COLO668 (cell line): ENCODE data around the gene LSP1.
"Not testable (repeated sequence)": the region's sequence is repeated elsewhere in the genome, so short reads cannot be mapped to it uniquely, and the experiment has no call there.

Experiments
- DNase-seq: peaks from one replicate; lab custom pipeline; 2025; ENCODE audit not compliant: unreplicated experiment; lab: John Stamatoyannopoulos, UW

The LSP1 gene

GRCh38 chr11:1862588-1863351 is 9.9 kb downstream of the LSP1 start:
- DNase-seq, result no peak

DNA sequence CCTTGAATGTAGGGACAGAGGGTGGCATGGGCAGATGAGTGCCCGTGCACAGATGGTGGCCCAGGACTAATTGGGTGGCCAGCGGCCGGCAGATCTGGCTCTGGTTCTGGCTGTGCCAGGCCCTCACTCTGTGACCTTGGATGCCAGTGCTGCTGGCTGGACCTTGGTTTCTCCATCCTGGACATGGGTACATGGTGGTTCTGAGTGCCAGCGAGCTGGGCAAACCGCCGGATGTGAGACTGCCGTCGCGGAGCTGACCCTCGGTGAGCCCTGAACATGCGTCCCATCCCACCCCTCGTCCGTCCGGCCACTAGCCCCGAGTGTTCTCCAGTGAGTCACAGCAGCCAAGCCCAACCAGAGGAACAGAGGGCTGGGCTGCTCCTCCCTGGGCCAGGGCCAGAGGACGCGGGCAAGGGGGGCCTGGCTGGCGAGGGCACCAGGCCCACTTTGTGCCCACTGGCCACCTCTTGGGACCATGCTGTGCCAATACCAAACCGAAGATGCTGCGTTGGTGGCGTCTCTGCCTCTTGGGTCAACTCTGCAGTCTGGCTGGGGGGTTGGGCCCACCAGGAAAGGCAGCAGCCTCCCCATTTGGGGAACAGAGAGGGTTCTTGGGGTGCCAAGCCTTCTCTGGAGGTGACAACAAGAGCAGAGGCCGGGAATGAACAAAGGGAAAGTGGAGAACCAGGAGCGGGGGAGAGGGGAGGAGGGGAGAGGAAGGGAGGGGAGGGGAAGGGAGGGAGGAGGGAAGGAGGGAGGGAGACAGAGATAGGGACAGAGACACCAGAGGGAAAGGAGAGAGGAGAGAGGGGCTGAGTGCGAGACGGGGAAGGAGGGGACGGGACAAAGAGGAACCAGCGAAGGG is 10.7 kb downstream of the LSP1 start:
- DNase-seq, result peak; percentile 8

GRCh38 chr11:1864231-1864630 is 11.3 kb downstream of the LSP1 start:
- no peak for DNase-seq

- DNase-seq, result no peak
These were observed 12.2 kb downstream of the LSP1 start for GRCh38 chr11:1864831-1865665.

GRCh38 chr11:1866226-1866625 is 13.3 kb downstream of the LSP1 start:
- DNase-seq, result no peak

DNA sequence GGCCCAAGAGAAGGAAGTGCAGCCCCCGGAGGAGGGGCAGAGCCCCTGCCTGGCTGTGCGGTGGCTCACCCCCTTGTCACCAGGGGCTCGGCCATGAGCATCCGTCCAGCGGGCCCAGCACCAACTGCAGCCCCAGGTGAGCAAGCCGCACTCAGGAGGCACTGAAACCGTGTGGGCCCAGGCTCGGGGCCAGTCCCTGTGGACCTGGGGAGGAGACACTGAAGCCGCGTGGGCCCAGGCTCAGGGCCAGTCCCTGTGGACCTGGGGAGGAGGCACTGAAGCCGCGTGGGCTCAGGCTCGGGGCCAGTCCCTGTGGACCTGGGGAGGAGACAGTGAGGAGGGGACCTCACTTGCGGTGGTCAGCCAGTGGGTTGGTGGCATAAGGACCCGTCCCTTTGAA is 13.9 kb downstream of the LSP1 start:
- DNase-seq, result no peak

- DNase-seq, result no peak
These were observed 14.5 kb downstream of the LSP1 start for GRCh38 chr11:1867381-1867780.

DNA sequence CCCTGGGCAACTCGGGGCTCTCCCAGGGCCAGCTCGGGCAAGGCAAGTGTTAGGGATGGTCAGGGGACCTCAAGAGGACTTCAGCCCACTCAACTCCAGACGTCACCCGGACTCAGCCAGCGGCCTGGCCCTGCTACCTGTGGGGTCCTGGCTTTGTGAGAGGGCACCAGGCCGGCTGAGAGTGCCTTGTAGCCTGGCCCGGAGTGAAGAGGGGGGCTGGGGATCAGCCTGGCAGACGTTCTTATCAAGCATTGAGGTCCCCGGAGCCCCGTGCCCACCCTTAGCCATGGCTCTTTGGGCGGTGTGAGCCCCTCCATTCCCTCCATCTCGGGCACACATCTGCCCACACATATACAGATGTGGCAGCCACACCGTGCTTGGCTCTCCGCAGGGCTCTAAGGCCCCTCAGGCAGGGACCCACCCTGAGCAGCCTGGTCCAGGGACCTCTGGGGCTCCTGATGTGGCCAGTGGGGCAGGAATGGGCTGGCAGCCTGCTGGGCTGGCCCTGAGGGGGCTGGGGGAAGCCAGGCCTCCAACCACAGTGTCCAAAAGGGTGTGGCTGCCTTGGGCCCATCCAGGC is 15.3 kb downstream of the LSP1 start:
- DNase-seq, result no peak

DNA sequence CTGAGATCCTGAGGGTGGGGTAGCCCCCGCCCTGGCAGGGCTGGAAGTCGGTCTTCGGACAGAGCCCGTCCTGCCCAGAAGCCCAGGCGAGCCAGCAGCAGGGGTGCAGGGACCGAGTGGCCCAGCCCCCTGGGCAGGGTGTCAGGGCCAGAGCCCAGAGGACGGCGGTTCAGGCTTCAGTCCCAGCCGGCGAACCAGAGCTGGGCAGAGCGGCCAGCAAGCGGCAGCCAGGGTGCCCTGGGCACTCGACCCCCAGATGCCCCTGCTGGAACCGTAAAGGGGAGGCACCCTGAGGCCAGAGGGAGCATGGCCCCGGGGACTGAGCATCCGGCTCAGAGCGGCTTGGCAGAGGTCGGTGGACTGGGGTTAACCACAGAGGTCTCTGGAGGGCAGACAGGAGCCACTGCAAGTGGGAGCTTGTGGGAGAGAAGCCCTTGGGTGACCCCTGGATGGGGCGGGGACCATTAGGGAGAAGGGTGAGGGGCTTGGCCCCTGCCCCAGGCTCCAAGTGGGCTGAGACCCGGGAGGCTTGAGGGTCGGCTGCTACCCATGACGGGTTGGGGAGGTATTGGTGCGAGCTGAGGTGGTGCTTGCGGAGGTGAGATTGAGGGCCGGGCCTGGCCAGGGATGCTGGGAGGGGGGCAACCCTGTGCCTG is 15.9 kb downstream of the LSP1 start:
- DNase-seq, result no peak

DNA sequence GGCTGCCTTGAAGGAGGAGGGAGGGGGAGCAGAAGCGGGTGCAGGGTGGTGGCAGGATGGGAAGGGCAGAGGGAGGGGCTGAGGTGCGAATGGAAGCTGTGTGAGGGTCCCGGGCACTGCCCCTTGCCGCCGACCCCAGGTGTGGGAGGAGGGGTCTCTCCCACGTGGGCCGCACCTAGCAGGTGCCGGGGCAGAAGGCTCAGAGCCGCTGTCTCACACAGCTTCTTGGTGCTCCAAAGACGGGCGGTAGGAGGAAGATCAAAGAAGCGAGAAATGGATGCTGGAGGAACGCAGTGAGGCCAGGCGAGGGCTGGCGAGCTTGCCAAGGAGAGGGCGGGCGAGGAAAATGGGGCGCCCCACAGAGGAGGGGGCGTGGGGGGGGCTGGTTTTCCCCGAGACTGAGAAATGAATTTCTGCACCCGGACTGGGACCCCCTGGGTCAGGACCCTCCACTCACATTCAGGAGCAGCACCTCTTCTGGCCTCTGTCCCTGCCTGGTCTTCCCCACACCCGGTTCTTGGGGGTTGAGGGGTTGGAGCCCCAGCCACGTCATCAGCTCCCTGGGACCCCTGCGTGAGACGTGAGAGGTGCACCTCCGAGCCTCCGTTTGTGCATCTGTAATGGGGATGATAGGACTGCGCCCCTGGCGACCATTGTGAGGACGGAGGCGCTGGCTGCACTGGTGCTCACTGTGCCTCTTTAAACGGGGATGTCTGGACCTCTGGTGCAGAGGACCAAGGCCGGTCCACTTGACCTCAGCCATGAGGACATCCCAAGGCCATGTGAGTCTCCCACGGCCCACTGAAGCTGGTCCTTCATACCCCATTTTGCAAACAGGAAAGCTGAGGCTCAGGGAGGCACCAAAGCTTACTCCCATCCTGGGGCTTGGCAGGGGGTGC is 16.8 kb downstream of the LSP1 start:
- peak; percentile 7 for DNase-seq

- DNase-seq, result no peak
These were observed 17.4 kb downstream of the LSP1 start for GRCh38 chr11:1870326-1870696.

- no peak for DNase-seq
These were observed 18.0 kb downstream of the LSP1 start for GRCh38 chr11:1870721-1871466.

- no peak for DNase-seq
These were observed 18.6 kb downstream of the LSP1 start for GRCh38 chr11:1871531-1871930.

- DNase-seq, result no peak
These were observed 19.5 kb downstream of the LSP1 start for GRCh38 chr11:1872267-1872985.

GRCh38 chr11:1873048-1873812 is 20.3 kb downstream of the LSP1 start:
- DNase-seq, result no peak

- DNase-seq, result not testable (repeated sequence)
These were observed 20.9 kb downstream of the LSP1 start for GRCh38 chr11:1873813-1874150.

DNA sequence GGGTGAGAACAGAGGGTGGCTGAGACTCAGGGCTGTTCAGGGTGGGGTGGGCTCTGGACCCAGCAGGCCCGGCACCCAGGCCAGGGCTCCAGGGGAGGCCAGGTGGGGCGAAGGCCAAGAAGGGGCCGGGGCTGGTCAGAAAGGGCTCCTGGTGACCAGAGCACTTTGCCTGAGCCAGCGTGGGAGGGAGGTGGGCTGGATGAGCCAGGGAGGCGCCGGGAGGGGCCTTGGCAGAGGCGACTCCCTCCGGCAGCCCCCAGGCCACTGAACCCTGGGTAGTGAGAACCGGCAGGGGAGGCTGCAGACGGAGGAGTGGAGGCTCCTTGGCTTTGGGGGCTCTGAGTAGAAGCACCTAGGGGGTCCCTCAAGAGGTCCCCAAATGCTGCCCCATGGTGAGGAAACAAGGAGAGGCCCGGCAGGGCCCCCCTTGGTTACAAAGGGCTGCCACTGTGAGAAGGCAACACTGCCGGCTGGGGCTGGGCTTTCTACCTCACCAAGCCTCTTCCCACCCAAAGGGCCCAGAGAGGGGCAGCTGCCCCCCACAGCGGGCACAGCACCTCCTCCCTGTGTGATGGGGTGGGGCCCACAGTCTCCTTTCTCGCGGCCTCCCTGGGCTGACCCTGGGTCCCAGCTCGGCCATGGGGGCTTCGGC is 21.7 kb downstream of the LSP1 start:
- not testable (repeated sequence) for DNase-seq
